C4-2B (cell line): ENCODE measurements around the gene ZNF682.

ENCODE experiments used
- ZFX ChIP-seq: fragments of 450-650 bp; IDR thresholded peaks from 2 replicates; pipeline ENCODE4 v1.6.1; 2017
- TF ChIP-seq, protein P1 (sequence below): fragments of 450-650 bp; conservative IDR thresholded peaks from 2 replicates; pipeline ENCODE4 v1.5.1; 2017; ENCODE audit warnings: mild to moderate bottlenecking

GRCh38 chr19:20072936-20073335, 33.6 kb upstream of the ZNF682 start:
- TF ChIP-seq, protein P1, sequence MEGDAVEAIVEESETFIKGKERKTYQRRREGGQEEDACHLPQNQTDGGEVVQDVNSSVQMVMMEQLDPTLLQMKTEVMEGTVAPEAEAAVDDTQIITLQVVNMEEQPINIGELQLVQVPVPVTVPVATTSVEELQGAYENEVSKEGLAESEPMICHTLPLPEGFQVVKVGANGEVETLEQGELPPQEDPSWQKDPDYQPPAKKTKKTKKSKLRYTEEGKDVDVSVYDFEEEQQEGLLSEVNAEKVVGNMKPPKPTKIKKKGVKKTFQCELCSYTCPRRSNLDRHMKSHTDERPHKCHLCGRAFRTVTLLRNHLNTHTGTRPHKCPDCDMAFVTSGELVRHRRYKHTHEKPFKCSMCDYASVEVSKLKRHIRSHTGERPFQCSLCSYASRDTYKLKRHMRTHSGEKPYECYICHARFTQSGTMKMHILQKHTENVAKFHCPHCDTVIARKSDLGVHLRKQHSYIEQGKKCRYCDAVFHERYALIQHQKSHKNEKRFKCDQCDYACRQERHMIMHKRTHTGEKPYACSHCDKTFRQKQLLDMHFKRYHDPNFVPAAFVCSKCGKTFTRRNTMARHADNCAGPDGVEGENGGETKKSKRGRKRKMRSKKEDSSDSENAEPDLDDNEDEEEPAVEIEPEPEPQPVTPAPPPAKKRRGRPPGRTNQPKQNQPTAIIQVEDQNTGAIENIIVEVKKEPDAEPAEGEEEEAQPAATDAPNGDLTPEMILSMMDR = no peak
- no peak for TF ChIP-seq ZFX
